GM23248 (cell line): ENCODE data around the gene OR2A14. TPM values are rescaled to one million over a fixed set of nuclear protein-coding genes. Genes with fewer than 3 reads are reported as not detected.

ENCODE experiments used
- DNase-seq: peaks from one replicate; pipeline ENCODE4 v3.0.0-alpha.2; 2015
- H2AFZ ChIP-seq: fragments of 200-600 bp; sonication (generic); 2 replicates; pipeline ENCODE4 v1.6.1; 2016; ENCODE audit warnings: antibody characterized with exemption
- H3F3A ChIP-seq: fragments of 200-600 bp; sonication (generic); 2 replicates; pipeline ENCODE4 v1.6.1; 2016; ENCODE audit warnings: mild to moderate bottlenecking, antibody characterized with exemption, mixed run types; ENCODE audit not compliant: insufficient read depth
- H3K27ac ChIP-seq: fragments of 200-600 bp; sonication (generic); 2 replicates; pipeline ENCODE4 v1.5.1; 2016; ENCODE audit warnings: mild to moderate bottlenecking
- H3K27me3 ChIP-seq: fragments of 200-600 bp; sonication (generic); replicated peaks from 2 replicates; pipeline ENCODE4 v1.6.1; 2016; ENCODE audit warnings: mild to moderate bottlenecking; ENCODE audit not compliant: insufficient read depth
- H3K36me3 ChIP-seq: fragments of 200-600 bp; sonication (generic); 2 replicates; pipeline ENCODE4 v1.6.1; 2016; ENCODE audit warnings: low read depth, mild to moderate bottlenecking
- H3K4me1 ChIP-seq: fragments of 200-600 bp; sonication (generic); 2 replicates; pipeline ENCODE4 v1.6.1; 2016; ENCODE audit warnings: mild to moderate bottlenecking; ENCODE audit not compliant: insufficient read depth
- H3K4me2 ChIP-seq: fragments of 200-600 bp; sonication (generic); one replicate; pipeline ENCODE4 v1.6.1; 2016; ENCODE audit warnings: mild to moderate bottlenecking; ENCODE audit not compliant: unreplicated experiment
- H3K4me3 ChIP-seq: fragments of 200-600 bp; sonication (generic); 2 replicates; pipeline ENCODE4 v1.5.1; 2016; ENCODE audit warnings: mild to moderate bottlenecking
- H3K79me2 ChIP-seq: fragments of 200-600 bp; sonication (generic); 2 replicates; pipeline ENCODE4 v1.6.1; 2016; ENCODE audit warnings: mild to moderate bottlenecking; ENCODE audit not compliant: insufficient read depth
- H3K9ac ChIP-seq: fragments of 200-600 bp; sonication (generic); 2 replicates; pipeline ENCODE4 v1.6.1; 2016; ENCODE audit warnings: mild to moderate bottlenecking
- H3K9me2 ChIP-seq: fragments of 200-600 bp; sonication (generic); 2 replicates; pipeline ENCODE4 v1.6.1; 2016; ENCODE audit warnings: mixed run types, mild to moderate bottlenecking, moderate library complexity; ENCODE audit not compliant: insufficient read depth
- H3K9me3 ChIP-seq: fragments of 200-600 bp; sonication (generic); one replicate; pipeline ENCODE4 v1.6.1; 2017; ENCODE audit warnings: low read depth
- H4K20me1 ChIP-seq: fragments of 200-600 bp; sonication (generic); 2 replicates; pipeline ENCODE4 v1.6.0; 2016; ENCODE audit not compliant: insufficient read depth
- EZH2 ChIP-seq: fragments of 200-600 bp; sonication (generic); IDR thresholded peaks from 2 replicates; pipeline ENCODE4 v1.6.1; 2018; ENCODE audit warnings: antibody characterized with exemption, mild to moderate bottlenecking; ENCODE audit not compliant: insufficient read depth, poor library complexity, severe bottlenecking
- EZH2phosphoT487 ChIP-seq: fragments of 200-600 bp; sonication (generic); IDR thresholded peaks from 2 replicates; pipeline ENCODE4 v1.6.1; 2018; ENCODE audit warnings: antibody characterized with exemption, moderate library complexity, mild to moderate bottlenecking, low read depth; ENCODE audit not compliant: insufficient read depth
- WGBS, 2 experiments: methylation state at CpG; one replicate each; pipeline ENCODE4 v1.1.6; 2015 to 2017; ENCODE audit warnings: low lambda C conversion rate in 2 of 2, low coverage in 1 of 2; ENCODE audit errors: missing lambda C conversion rate in 2 of 2; 5-methylcytosine and 5-hydroxymethylcytosine counted together
- in situ Hi-C: fragments of 300-500 bp; cut with MboI; formaldehyde crosslinking; loops from 2 replicates; pipeline ENCODE4 v1.15.0; 2020
- polyA plus RNA-seq: library from polyadenylated mRNA; unstranded; fragments of >200 nt; fragmentation: Nextera tagmentation; extraction: Ambion mirVana; gene quantifications from 2 replicates; pipeline ENCODE4 v1.2.1, GENCODE V29; 2016
- total RNA-seq: library from RNA; depleted of rRNA; stranded (reverse); fragments of >200 nt; shearing (Covaris generic); gene quantifications from 2 replicates; pipeline ENCODE4 v1.2.3, GENCODE V29; 2014; rRNA removed

Gene OR2A14
- total RNA-seq (not detected in 2 replicates), polyA plus RNA-seq (not detected in 2 replicates)

- Histone ChIP-seq H3K9me2 (no peaks in the 10 kb centered on the region), H2AFZ (no peak within 1 kb of the TSS), H3F3A (no peaks in the 10 kb centered on the region), H3K27ac (no peak within 1 kb of the TSS), H3K36me3 (no peaks in the 10 kb centered on the region), H3K9ac (no peak within 1 kb of the TSS), H3K4me2 (no peak within 1 kb of the TSS), H3K4me3 (no peak within 1 kb of the TSS), H3K27me3 (no peaks in the 10 kb centered on the region; the same call in 1 of the 2 replicates), H3K4me1 (no peaks in the 10 kb centered on the region), H3K9me3 (no peaks in the 10 kb centered on the region), H3K79me2 (no peaks in the 10 kb centered on the region), H4K20me1 (no peaks in the 10 kb centered on the region)
- TF ChIP-seq EZH2: no peak
- no peak for TF ChIP-seq EZH2phosphoT487
- in situ Hi-C loops: no loop called here
- 17 to 19% methylated on average over 1 of the region's 1 CpG for WGBS, 2 experiments
- no peak for DNase-seq
Observed at GRCh38 chr7:144122876-144123275, at the start of gene OR2A14. Gene OR2A14, plus strand, starts transcription at chr7:144123176. Its CDS starts 5,937 bp downstream, at chr7:144129113.

- no peak for DNase-seq
- Histone ChIP-seq H4K20me1 (no peaks in the 10 kb centered on the region), H3K79me2 (no peaks in the 10 kb centered on the region), H3K4me3 (no peak overlapping the region), H3K9me2 (no peaks in the 10 kb centered on the region), H3K27me3 (no peaks in the 10 kb centered on the region), H3K4me2 (no peak overlapping the region), H3K9me3 (no peaks in the 10 kb centered on the region), H3K4me1 (no peaks in the 10 kb centered on the region), H3K9ac (no peak overlapping the region), H2AFZ (no peak overlapping the region), H3K36me3 (no peaks in the 10 kb centered on the region), H3K27ac (no peak overlapping the region), H3F3A (no peaks in the 10 kb centered on the region)
- no peak for TF ChIP-seq EZH2phosphoT487
- no peak for TF ChIP-seq EZH2
- WGBS, 2 experiments: 63 to 65% methylated on average over 8 of the region's 8 CpGs
- in situ Hi-C loops: no loop called here
Observed at GRCh38 chr7:144074374-144074773, 48.6 kb upstream of the OR2A14 start.

DNA sequence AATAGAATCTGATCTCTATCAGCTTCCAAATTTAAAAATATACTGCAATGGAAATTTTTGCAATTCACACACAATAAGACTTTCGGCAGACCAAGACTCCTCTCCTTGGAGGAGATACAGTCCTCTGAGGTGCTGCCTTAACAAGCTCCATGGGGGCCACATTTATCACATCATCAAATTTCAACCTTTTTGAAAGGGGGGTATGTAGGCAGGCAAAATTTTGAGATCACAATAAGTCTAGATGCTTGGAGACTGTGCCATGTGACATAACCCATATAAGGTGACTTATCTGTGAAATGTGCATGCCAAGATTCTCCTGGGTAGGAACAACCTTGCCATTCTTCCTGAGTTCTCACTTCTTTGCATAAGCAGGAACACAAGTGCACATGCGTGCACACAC, 37.0 kb upstream of the OR2A14 start, which contains the start of gene OR2A12:
OR2A12 (plus strand) TSS at position 301 of the 400 bp plus-strand sequence. CDS start 8,830 bp downstream, outside the sequence.
- Histone ChIP-seq H3K79me2 (no peaks in the 10 kb centered on the region), H3K4me1 (no peaks in the 10 kb centered on the region), H3K27me3 (no peaks in the 10 kb centered on the region), H3K27ac (no peak within 1 kb of the TSS), H3K36me3 (no peaks in the 10 kb centered on the region), H4K20me1 (no peaks in the 10 kb centered on the region), H3K4me3 (no peak within 1 kb of the TSS), H3F3A (no peaks in the 10 kb centered on the region), H3K4me2 (no peak within 1 kb of the TSS), H3K9me3 (no peaks in the 10 kb centered on the region), H2AFZ (no peak within 1 kb of the TSS), H3K9ac (no peak within 1 kb of the TSS), H3K9me2 (no peaks in the 10 kb centered on the region)
- no peak for TF ChIP-seq EZH2phosphoT487
- no peak for TF ChIP-seq EZH2
- no peak for DNase-seq
- WGBS, 2 experiments: 59 to 62% methylated on average over 2 of the region's 2 CpGs
- in situ Hi-C loops: no loop called here

DNA sequence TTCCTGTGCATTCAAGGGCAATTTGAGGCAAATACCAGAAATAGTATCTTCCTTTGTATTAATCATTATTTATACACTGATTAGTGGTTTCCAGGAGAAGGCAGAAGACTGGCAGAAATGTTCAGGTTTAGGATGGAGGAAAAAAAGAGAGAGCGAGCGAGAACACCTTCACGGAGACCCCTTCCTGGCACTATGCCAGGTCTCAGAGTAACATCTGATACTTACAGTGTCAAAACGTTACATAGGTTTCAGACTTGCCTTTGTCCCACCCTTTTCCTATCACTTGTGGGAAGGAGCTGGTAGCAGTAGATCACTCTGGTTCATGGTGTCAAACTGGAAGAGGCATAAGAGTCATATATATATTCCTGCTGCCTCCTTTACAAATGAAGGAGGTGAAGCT, 36.2 kb upstream of the OR2A14 start:
- Histone ChIP-seq H3K9me3 (no peaks in the 10 kb centered on the region), H3F3A (no peaks in the 10 kb centered on the region), H3K4me1 (no peaks in the 10 kb centered on the region), H3K27ac (no peak overlapping the region), H3K79me2 (no peaks in the 10 kb centered on the region), H3K27me3 (no peaks in the 10 kb centered on the region), H3K9me2 (no peaks in the 10 kb centered on the region), H2AFZ (no peak overlapping the region), H4K20me1 (no peaks in the 10 kb centered on the region), H3K9ac (no peak overlapping the region), H3K4me2 (no peak overlapping the region), H3K4me3 (no peak overlapping the region), H3K36me3 (no peaks in the 10 kb centered on the region)
- TF ChIP-seq EZH2phosphoT487: no peak
- TF ChIP-seq EZH2: no peak
- WGBS, 2 experiments: 44% methylated on average over 4 of the region's 4 CpGs
- DNase-seq: no peak
- in situ Hi-C loops: no loop called here

DNA sequence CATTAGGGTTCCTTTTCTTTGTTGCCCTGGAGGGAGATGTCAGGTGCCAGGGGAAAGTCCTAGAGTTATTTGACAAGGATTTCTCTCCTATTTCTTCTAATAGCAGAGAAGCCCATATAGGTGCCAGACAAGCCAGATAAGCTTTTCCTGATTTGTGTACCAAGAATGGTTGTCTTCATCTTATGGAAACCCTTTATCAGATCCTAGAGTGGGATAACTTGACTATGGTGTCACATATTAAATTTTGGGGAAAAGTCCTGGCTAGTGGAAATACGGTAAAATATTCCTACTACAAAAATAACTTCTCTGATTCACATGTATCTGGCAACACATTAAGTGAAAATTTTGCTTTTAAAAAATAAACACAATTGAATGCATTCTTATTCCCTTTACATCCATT, 35.7 kb upstream of the OR2A14 start:
- WGBS, 2 experiments: 3 to 6% methylated on average over 1 of the region's 1 CpG
- Histone ChIP-seq H3K36me3 (no peaks in the 10 kb centered on the region), H3K27me3 (no peaks in the 10 kb centered on the region), H3K9ac (no peak overlapping the region), H3K27ac (no peak overlapping the region), H3F3A (no peaks in the 10 kb centered on the region), H3K9me2 (no peaks in the 10 kb centered on the region), H3K4me3 (no peak overlapping the region), H3K4me1 (no peaks in the 10 kb centered on the region), H3K9me3 (no peaks in the 10 kb centered on the region), H3K79me2 (no peaks in the 10 kb centered on the region), H3K4me2 (no peak overlapping the region), H4K20me1 (no peaks in the 10 kb centered on the region), H2AFZ (no peak overlapping the region)
- no peak for DNase-seq
- TF ChIP-seq EZH2 (no peak), EZH2phosphoT487 (no peak)
- in situ Hi-C loops: no loop called here
